ENCODE data around the gene ELMO1. TPM values are rescaled to one million over a fixed set of nuclear protein-coding genes. Genes with fewer than 3 reads are reported as not detected.

ELMO1 gene
- total RNA-seq, 1 experiment from 2014 or later: 1.1 TPM

GRCh38 chr7:37289367-37289766, 159.3 kb downstream of the ELMO1 start:
- CTCF ChIA-PET: interaction anchor here (1.1 kb wide), 1 partner anchor 55 kb away, joined by 3 read pairs; no protein-coding TSS in a partner anchor

More at GRCh38 chr7:37289367-37289766, 159.3 kb downstream of the ELMO1 start:
- Histone ChIP-seq H3K4me3 (replicated peaks in 1 of 2; ENCODE audit: low read depth in 1 of 2, low read length in 2 of 2) (no peak overlapping the region), H3K27ac (ENCODE audit: low read depth, low read length) (no peak overlapping the region), H3K79me2 (ENCODE audit: insufficient read depth, low read length) (no peaks in the 10 kb centered on the region), H3K27me3 (ENCODE audit: insufficient read depth, low read length) (no peaks in the 10 kb centered on the region), H3K9me2 (ENCODE audit: insufficient read depth) (no peaks in the 10 kb centered on the region), H3K9ac (ENCODE audit: low read length) (no peak overlapping the region), H3K4me2 (ENCODE audit: low read length) (no peak overlapping the region), H4K20me1 (ENCODE audit: insufficient read depth) (no peaks in the 10 kb centered on the region), H3K4me1 (ENCODE audit: control insufficient read depth in 1 of 2, insufficient read depth in 2 of 2, low read length in 2 of 2) (no peaks in the 10 kb centered on the region), H3K9me3 (ENCODE audit: control insufficient read depth in 1 of 2, insufficient read depth in 1 of 2, low read depth in 1 of 2, low read length in 2 of 2) (no peaks in the 10 kb centered on the region), H3K36me3 (ENCODE audit: control insufficient read depth in 1 of 2, insufficient read depth in 2 of 2, low read length in 2 of 2) (no peaks in the 10 kb centered on the region), H2AFZ (ENCODE audit: low read depth, low read length, poor library complexity, severe bottlenecking) (no peak overlapping the region)
- ATAC-seq (no peak), DNase-seq (ENCODE audit: low read depth, low spot score) (no peak)
- ChIA-PET POLR2A (no interaction called here), RAD21 (ENCODE audit: low non-redundant PET in 1 of 2, low total read pairs in 2 of 2, uncharacterized antibody in 2 of 2, unreplicated experiment in 2 of 2) (no interaction called here)
- BruUV-seq (replicated peaks): no TSS peak
- no peak for TF ChIP-seq ZFX (IDR thresholded peaks at IDR 0.05)
- TF ChIP-seq CTCF (IDR thresholded peaks at IDR 0.05 in 2 of 3, conservative IDR thresholded peaks at IDR 0.05 in 1 of 3; ENCODE audit: borderline replicate concordance in 1 of 3, insufficient read depth in 1 of 3, low read depth in 2 of 3, low read length in 2 of 3): no peak
- TF ChIP-seq CBX3 (IDR thresholded peaks at IDR 0.05; ENCODE audit: low read depth): no peak
- no peak for TF ChIP-seq ZNF274 (IDR thresholded peaks at IDR 0.05; ENCODE audit: low read depth, low read length)
- no peak for TF ChIP-seq MAX (IDR thresholded peaks at IDR 0.05)
- TF ChIP-seq ELF1 (IDR thresholded peaks at IDR 0.05; ENCODE audit: borderline replicate concordance, low read depth): no peak
- TF ChIP-seq TCF7L2 (IDR thresholded peaks at IDR 0.05; ENCODE audit: borderline replicate concordance, extremely low read depth, insufficient read depth, insufficient read length): no peak
- TF ChIP-seq SP1 (IDR thresholded peaks at IDR 0.05; ENCODE audit: low read depth): no peak
- TF ChIP-seq POLR2A (IDR thresholded peaks at IDR 0.05; ENCODE audit: borderline replicate concordance, extremely low read depth, insufficient read depth, insufficient read length): no peak
- no peak for TF ChIP-seq RAD21 (IDR thresholded peaks at IDR 0.05; ENCODE audit: low read depth)
- no peak for TF ChIP-seq EZH2 (IDR thresholded peaks at IDR 0.05)
- TF ChIP-seq EGR1 (IDR thresholded peaks at IDR 0.05; ENCODE audit: low read depth): no peak
- TF ChIP-seq EZH2phosphoT487 (IDR thresholded peaks at IDR 0.05; ENCODE audit: borderline replicate concordance): no peak
- no peak for TF ChIP-seq ATF3 (IDR thresholded peaks at IDR 0.05)
- no peak for TF ChIP-seq JUND (IDR thresholded peaks at IDR 0.05)
- no peak for TF ChIP-seq SRF (IDR thresholded peaks at IDR 0.05; ENCODE audit: low read depth)
- intact Hi-C loops (cut with micrococcal nuclease): no loop called here
